GM20000 (cell line): ENCODE results near the gene RADIL.
"Not testable (repeated sequence)": the region's sequence is repeated elsewhere in the genome, so short reads cannot be mapped to it uniquely, and the experiment has no call there.

Experiments
- DNase-seq: peaks from one replicate; pipeline ENCODE4 v3.0.0; 2012; ENCODE audit warnings: low spot score
- CTCF ChIP-seq: IDR thresholded peaks from 2 replicates; pipeline ENCODE4 v1.5.1; 2012; ENCODE audit warnings: mild to moderate bottlenecking, control low read depth; ENCODE audit errors: extremely low read depth, missing control alignments

RADIL gene

DNA sequence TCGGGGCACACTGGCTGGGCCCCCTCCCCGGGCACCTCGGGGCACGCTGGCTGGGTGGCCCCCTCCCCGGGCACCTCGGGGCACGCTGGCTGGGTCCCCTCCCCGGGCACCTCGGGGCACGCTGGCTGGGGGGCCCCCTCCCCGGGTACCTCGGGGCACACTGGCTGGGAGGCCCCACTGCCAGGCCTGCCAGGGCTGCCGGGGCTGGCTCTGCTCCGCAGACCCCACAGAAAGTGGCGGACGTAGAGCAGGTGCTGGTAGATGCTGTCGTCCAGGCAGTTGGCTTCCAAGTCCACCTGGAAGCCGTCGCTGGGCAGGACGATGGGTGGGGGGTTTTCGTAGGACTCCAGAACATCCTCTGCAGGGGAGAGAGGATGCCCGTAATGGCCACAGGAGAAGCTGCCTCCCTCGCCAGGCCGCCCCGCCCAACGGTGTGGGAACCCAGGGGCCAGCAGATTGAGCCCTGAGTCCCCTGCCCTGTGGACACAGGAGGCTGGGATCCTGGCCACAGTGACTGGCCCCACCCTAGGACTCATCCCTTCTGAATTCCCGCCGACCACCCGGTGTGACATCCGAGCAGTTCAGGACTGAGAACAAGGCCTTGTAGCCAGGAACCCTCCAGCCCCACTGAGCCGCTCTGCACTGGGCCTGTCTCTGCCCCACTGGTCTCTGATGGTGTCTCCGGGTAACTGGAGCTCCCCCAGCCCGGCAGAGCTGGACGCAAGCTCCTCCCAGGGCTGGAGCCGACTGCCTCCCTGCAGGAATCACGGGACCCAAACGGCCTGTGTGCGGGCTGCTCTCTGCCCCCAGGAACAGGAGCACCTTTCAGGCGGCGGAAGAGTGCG lies 79.9 kb downstream of the RADIL start:
- TF ChIP-seq CTCF, result no peak
- DNase-seq, result no peak

GRCh38 chr7:4802577-4802976 lies 80.9 kb downstream of the RADIL start:
- not testable (repeated sequence) for DNase-seq

DNA sequence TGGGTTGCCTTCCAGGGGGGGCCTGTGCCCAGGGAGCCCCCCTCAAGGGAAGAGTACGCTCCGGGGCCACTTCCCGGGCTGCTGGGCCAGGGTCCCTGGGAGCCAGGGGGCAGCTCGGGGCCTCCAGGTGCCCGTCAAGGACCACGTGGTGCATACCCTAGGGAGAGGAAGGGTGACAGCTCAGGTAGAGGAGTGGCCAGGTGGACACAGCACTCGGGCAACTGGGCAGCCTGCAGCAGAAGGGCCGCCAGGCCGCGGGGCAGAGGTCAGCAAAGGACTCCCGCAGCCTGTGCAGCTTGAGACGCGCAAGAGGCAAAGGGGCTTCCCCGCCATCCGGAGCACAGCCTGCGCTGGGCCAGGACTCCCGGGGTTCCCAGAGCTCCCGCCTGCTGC lies 81.7 kb downstream of the RADIL start:
- no peak for TF ChIP-seq CTCF
- no peak for DNase-seq

DNA sequence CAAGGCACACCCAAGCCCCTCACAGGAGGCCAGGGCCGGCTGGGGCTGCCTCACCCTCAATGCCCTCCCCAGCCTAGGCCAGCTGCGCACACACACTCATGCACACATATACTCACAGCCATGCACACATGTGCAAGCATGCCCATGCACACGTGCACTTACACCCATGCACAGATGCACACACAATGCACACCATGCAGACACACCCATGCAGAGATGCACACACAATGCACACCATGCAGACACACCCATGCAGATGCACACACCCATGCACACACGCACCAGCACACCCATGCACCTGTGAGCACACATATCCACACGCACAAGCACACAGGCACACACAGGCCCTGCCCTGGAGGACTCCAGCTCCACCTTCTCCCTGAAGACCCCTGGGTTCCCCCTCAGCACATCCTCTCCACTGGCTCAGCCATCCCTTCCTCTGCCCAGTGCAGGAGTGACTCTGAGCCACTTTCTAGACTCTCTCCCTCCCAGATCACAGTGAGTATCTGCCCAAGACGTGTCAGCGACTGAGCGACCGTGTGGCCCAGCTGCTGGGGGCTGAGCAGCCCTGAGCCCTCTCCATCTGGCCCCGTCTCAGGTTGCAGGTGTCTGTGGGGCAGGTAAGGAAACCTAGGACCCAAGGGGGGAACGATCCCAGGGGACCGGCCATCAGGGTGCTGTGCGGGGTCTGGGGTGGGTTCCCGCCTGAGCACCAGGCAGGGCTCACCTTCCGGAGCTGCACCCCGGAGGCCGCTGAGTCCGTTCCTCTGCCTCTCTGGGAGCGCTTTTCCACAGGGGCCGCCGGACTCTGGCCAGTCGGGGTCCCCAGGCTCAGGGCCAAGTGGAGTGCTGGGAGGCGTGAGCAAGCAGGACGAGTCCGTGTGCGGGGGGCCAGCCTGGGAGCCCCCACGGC lies 82.3 kb downstream of the RADIL start:
- TF ChIP-seq CTCF, result no peak
- DNase-seq, result no peak

- no peak for DNase-seq
- TF ChIP-seq CTCF, result no peak
These were observed 83.0 kb downstream of the RADIL start for GRCh38 chr7:4800487-4800886.

- no peak for TF ChIP-seq CTCF
These were observed 83.8 kb downstream of the RADIL start for GRCh38 chr7:4799508-4800268.

GRCh38 chr7:4798706-4799235 lies 84.7 kb downstream of the RADIL start:
- no peak for TF ChIP-seq CTCF
- DNase-seq, result no peak

More at GRCh38 chr7:4799508-4800268, 83.8 kb downstream of the RADIL start:
- no peak for DNase-seq
